ENCODE results near the gene RNF7. TPM values are rescaled to one million over a fixed set of nuclear protein-coding genes. Genes with fewer than 3 reads are reported as not detected.

RNF7 gene
- total and polyA plus RNA-seq, 9 of the 15 experiments (the other 6 are each of a cell fraction or from before 2014, with no cell fraction given) = 38.8 to 133 (median 80.5) TPM

- TF ChIP-seq SRSF7 (optimal IDR thresholded peaks at IDR 0.05; ENCODE audit: low read depth, low read length) = no peak
- TF ChIP-seq HEY1 (CRISPR knock-in tag; IDR thresholded peaks at IDR 0.05; ENCODE audit: borderline replicate concordance) = no peak
- TF ChIP-seq, protein P1, sequence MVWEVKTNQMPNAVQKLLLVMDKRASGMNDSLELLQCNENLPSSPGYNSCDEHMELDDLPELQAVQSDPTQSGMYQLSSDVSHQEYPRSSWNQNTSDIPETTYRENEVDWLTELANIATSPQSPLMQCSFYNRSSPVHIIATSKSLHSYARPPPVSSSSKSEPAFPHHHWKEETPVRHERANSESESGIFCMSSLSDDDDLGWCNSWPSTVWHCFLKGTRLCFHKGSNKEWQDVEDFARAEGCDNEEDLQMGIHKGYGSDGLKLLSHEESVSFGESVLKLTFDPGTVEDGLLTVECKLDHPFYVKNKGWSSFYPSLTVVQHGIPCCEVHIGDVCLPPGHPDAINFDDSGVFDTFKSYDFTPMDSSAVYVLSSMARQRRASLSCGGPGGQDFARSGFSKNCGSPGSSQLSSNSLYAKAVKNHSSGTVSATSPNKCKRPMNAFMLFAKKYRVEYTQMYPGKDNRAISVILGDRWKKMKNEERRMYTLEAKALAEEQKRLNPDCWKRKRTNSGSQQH (CRISPR knock-in tag; IDR thresholded peaks at IDR 0.05) = no peak
Observed at GRCh38 chr3:141792495-141792894, 54.4 kb downstream of the RNF7 start (continued).

DNA sequence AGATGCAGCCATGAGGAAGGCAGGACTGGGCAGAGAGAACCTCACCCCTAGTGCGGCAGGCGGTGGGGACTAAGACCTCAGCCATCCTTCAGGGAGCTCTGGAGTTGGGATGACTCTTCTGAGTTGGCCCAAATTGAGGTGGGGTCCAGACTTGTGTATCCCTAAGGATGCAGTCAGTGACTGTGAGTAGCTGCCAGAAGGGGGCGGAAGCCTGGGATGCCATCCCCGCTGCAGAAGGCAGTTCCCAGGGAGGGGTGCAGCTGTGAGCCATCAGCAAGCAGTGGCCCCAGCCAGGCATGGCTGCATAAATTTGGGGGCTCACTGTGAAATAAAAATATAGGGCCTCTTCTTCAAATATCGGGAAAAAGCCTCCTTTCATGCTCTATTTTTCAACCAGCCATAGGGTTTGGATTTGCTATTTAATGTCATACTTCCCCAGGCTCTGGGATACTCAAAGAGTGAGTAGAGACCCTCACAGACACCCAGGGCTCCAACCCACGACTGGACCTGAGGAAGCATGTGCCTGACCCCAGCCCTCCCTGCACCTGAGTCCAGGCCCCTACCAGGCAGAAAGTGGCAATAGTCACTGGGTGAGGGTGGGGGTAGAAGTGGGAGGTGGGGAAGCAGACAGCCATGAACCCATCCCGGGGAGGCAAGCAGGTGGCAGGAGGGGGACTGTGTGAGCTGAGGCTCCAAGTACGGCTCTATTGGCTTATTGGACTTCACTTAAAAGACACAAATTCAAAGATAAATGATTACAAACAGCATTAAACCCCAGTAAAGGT, 55.6 kb downstream of the RNF7 start:
- ChIA-PET CTCF (ENCODE audit: low intra/inter-chr PET ratio) (interaction anchor here (0.7 kb wide), 1 partner anchor 205 kb away, joined by 3 read pairs; no protein-coding TSS in a partner anchor), POLR2A (interaction anchor here (1.3 kb wide), 1 partner anchor 11 kb away, joined by 3 read pairs; no protein-coding TSS in a partner anchor)
- Histone ChIP-seq H3K4me3 (no peak overlapping the region), H3K9ac (ENCODE audit: insufficient read depth in 1 of 2, low read depth in 2 of 2, low read length in 2 of 2) (no peak overlapping the region), H3K27me3 (ENCODE audit: control insufficient read depth in 2 of 2, insufficient read depth in 2 of 2, low read length in 2 of 2) (no peaks in the 10 kb centered on the region), H4K20me1 (replicated peaks; ENCODE audit: control insufficient read depth, insufficient read depth, low read length) (no peaks in the 10 kb centered on the region), H3K9me3 (replicated peaks; ENCODE audit: control insufficient read depth, insufficient read depth, low read depth, low read length) (peaks cover 2% of the 10 kb centered on the region; the same call in 1 of the 2 replicates), H3K4me1 (replicated peaks in 1 of 2; ENCODE audit: control insufficient read depth in 2 of 2, insufficient read depth in 2 of 2, low read length in 2 of 2) (peaks cover 11 to 23% of the 10 kb centered on the region in 2 experiments; a peak in 4 of 5 replicates), H3K9me1 (ENCODE audit: control insufficient read depth, insufficient read depth, low read length) (no peaks in the 10 kb centered on the region), H2AFZ (ENCODE audit: low read depth, low read length) (no peak overlapping the region), H3K36me3 (ENCODE audit: control insufficient read depth, insufficient read depth, low read length) (no peaks in the 10 kb centered on the region), H3K27ac (ENCODE audit: extremely low read depth, low read depth, low read length) (no peak overlapping the region), H3K79me2 (ENCODE audit: control insufficient read depth, insufficient read depth, low read length) (no peaks in the 10 kb centered on the region), H3K4me2 (ENCODE audit: insufficient read depth, low read length) (no peak overlapping the region)
- intact Hi-C loops (cut with micrococcal nuclease) = no loop called here
- in situ Hi-C loops (cut with MboI) = no loop called here
- peak; percentile 34; the same call in 1 of the 3 replicates for ATAC-seq
- no TSS peak for BruUV-seq (replicated peaks)
- 62% methylated on average over 7 of the region's 8 CpGs for WGBS (ENCODE audit: insufficient coverage, low coverage, missing lambda C conversion rate)
- peak in 2 of 4 experiments; percentile 25 to 31 for DNase-seq (ENCODE audit: extremely low read depth in 1 of 4, low spot score in 3 of 4)
- FAIRE-seq = no peak
- TF ChIP-seq RAD21 (CRISPR knock-in tag; conservative IDR thresholded peaks at IDR 0.05 in 1 of 2, IDR thresholded peaks at IDR 0.05 in 1 of 2) = peak in 1 of 2 experiments; percentile 32; a peak in 2 of 4 replicates
- no peak for TF ChIP-seq ERF (CRISPR knock-in tag; IDR thresholded peaks at IDR 0.05)
- TF ChIP-seq FOXM1 (IDR thresholded peaks at IDR 0.05; ENCODE audit: low read depth) = no peak
- no peak for TF ChIP-seq FOXM1 (CRISPR knock-in tag; IDR thresholded peaks at IDR 0.05; ENCODE audit: low read depth)
- no peak for TF ChIP-seq ZNF77 (CRISPR knock-in tag; IDR thresholded peaks at IDR 0.05)
- TF ChIP-seq, protein P2, sequence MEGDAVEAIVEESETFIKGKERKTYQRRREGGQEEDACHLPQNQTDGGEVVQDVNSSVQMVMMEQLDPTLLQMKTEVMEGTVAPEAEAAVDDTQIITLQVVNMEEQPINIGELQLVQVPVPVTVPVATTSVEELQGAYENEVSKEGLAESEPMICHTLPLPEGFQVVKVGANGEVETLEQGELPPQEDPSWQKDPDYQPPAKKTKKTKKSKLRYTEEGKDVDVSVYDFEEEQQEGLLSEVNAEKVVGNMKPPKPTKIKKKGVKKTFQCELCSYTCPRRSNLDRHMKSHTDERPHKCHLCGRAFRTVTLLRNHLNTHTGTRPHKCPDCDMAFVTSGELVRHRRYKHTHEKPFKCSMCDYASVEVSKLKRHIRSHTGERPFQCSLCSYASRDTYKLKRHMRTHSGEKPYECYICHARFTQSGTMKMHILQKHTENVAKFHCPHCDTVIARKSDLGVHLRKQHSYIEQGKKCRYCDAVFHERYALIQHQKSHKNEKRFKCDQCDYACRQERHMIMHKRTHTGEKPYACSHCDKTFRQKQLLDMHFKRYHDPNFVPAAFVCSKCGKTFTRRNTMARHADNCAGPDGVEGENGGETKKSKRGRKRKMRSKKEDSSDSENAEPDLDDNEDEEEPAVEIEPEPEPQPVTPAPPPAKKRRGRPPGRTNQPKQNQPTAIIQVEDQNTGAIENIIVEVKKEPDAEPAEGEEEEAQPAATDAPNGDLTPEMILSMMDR (IDR thresholded peaks at IDR 0.05 in 2 of 3, conservative IDR thresholded peaks at IDR 0.05 in 1 of 3; ENCODE audit: insufficient read depth in 2 of 3, low read depth in 1 of 3, low read length in 3 of 3) = peak; percentile 26 to 46 (median 41); a peak in 4 of 6 replicates

Measured in K562 (cell line).